AG09319 (cell line): ENCODE data around the gene NATD1.

Experiments
- DNase-seq: peaks from one replicate; pipeline ENCODE4 v3.0.0-alpha.2; 2010; ENCODE audit warnings: low read depth; ENCODE audit errors: extremely low read depth
- TF ChIP-seq, protein P1 (sequence below): IDR thresholded peaks from 2 replicates; pipeline ENCODE4 v1.5.1; 2011; ENCODE audit warnings: low read depth, mild to moderate bottlenecking, inconsistent platforms, low read length, moderate library complexity

Gene NATD1

DNA sequence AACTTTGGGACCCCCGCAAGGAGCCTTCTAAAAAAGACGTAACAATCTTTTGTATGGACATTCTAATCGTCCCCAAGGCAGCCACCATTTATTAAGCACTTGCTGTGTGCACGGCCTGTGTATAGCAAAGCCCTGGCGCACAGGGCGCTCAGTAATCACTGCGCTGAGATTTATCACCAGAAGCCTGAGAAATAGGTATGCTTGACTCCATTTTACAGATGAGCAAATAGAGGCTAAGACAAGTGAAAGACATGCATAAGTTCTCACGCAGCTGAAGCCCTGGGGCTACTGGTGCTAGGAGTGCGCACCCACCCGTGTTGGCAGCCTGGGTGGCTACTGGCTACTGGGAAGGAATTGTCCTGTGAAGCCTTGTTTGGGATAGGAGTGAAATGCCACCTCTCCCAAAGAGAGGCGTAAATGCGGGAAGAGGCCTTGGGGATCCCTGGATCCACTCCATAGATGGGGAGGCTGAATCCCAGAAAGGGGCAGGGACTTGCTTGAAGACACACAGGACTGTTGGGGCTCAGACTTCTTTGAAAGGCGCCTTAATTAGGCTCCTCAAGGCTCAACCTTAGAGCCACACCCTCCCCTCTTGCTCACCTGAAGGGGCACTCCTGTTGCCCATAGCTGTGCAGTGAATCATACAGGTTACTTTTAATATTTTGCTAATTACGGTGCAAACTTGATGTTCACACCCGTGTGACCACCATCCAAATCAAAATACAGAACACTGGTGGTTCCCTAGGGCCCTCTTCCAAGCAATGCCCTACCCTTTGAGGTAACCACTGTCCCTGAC lies 634 bp upstream of the NATD1 start:
- TF ChIP-seq, protein P1, sequence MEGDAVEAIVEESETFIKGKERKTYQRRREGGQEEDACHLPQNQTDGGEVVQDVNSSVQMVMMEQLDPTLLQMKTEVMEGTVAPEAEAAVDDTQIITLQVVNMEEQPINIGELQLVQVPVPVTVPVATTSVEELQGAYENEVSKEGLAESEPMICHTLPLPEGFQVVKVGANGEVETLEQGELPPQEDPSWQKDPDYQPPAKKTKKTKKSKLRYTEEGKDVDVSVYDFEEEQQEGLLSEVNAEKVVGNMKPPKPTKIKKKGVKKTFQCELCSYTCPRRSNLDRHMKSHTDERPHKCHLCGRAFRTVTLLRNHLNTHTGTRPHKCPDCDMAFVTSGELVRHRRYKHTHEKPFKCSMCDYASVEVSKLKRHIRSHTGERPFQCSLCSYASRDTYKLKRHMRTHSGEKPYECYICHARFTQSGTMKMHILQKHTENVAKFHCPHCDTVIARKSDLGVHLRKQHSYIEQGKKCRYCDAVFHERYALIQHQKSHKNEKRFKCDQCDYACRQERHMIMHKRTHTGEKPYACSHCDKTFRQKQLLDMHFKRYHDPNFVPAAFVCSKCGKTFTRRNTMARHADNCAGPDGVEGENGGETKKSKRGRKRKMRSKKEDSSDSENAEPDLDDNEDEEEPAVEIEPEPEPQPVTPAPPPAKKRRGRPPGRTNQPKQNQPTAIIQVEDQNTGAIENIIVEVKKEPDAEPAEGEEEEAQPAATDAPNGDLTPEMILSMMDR = no peak
- DNase-seq = no peak

DNA sequence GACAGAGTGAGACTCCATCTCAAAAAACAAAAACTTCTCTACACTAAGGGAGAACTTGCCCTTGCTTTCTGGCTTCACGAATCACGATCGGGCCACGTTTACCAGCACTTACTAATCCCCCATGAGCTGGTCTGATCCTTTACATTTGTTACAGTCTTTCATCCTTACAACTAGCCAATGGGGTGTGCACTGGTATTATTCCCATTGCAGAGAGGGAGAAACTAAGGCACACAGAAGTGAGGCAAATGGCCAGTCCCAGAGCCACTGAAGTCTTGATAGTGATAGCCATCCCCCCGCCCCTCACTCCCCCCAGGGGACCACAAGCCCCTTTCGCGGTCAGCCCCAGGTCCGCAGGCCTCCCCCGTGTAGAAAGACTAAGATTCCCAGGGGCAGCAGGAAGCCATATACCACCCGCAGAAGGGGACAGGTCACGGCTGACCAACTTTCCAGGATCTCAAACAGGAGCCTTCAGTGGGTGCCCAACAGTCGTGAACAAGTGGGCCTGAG lies 868 bp downstream of the NATD1 start:
- no peak for DNase-seq
- TF ChIP-seq, protein P1 = no peak

DNA sequence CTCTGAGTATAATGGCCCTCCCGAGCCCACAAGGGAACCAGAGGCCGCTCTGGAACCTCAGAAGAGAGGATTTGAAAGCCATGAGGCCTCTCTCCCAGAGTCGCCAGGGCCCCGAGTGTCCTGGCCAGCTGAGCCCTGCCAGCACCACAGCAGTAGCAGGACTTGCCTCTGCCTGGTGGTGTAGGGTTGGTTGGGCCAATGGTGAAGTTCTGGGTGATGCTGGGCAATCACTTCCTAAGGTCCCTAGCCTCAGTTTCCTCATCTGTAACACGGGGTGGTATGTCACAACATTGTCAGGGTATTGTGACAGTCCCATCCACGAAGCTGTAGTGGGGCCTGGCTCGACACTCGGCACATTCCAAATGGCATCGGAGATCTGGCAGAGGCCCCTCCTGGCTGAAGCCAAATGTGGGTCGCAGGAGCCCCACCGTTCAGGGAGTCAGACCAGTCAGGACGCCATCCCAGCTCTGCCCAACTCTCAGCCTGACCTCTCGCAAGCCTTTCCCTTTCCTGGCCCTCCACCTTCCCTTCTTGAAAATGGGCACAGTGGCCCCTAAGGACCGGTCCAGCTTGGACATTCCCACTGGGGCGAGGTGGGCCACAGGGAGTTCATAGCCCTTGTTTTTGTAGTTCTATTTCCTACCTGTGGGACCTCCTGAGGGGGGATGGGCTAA lies 1.7 kb downstream of the NATD1 start:
- TF ChIP-seq, protein P1 = no peak
- DNase-seq = no peak

DNA sequence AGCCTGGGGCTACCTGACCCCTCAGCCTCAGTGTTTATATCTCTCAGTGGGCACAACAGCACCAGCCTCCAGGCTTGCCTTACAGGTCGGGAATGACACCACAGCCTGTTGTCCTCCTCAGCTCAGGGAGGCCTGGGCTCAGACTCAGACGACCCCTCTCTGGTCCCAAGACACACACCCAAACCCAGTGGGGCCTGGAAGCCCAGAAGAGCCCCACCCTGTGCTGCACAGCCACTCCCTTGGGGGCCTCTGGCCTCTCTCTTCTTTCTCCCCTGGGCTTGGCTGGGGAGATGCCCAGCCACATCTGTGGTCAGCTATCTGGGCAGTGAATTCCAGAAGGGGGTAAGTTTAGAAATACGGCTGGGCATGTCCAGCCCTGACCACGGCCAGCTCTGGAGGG lies 2.4 kb downstream of the NATD1 start:
- TF ChIP-seq, protein P1 = no peak
- no peak for DNase-seq

DNA sequence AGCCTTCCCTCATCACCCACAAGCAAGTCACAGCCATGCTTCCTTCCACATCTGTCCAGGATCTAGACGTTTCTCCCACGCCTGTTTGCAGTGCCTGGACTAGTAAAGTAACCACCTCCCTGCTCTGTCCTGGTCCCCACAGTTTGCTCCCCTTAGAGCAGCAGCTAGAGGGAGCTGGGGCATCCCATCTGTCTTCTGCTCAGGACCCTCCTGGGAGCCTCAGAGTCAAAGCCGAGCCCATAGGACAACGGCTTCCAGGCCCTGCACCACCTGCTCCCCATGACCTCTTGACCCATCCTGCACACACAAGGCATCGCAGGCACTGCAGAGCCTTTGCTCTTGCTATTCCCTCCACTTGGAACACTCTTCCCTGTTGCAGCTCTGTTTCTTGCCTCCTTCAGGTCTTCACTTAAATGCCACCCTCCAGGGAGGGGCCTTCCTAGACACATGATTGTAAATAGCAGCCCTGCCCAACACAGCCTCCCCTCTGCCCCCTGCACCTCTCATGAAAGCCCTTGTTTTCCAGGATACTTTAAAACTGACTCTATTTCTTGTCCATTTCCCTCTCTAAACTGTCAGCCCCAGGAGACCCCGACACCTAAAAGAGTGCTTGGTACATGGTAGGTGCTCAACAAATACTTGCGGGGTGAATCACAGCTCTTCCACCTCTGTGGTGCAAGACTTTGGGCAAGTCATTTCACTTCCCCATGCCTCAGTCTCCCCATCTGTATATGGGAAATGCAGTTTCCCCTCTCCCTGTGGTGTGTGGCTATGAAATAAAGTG lies 3.1 kb downstream of the NATD1 start:
- no peak for DNase-seq
- TF ChIP-seq, protein P1 = no peak

DNA sequence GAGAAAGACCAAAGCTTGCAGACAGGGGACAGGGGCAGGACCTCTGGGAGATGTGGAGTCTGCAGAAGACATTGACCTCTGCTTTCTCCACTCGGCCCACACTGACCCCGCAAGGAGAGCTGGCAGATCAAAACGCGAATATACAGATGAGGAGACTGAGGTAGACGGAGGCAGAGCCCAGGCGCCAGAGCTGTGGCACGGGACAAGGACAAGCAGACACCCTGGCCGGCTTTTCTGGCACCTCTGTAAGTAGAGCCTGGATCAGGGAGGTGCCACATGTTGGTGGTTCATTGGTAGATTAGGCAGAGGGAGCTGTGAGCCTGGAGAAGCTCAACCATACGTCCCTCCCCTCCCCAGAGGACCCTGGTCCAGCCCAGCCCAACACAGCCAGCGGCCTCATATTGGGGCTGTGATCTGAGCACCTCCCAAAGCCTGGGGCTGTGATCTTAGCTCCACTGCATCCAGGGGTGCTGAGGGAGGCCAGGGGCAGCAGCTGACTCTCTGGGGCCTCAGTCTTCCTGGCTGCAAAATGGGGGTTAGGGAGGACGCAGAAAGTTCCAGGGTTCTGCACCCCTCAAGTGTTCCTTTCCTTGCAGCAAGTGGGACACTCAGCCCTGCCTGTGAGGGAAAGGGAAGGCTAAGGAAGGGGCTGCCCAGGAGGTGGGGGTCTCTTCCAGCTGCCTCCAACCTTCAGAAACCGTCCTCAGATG lies 4.0 kb downstream of the NATD1 start:
- TF ChIP-seq, protein P1 = no peak
- DNase-seq = no peak
